ENCODE results near the gene SEC16A. TPM values are rescaled to one million over a fixed set of nuclear protein-coding genes. Genes with fewer than 3 reads are reported as not detected.

Gene SEC16A
- total RNA-seq, 2 donors from 2014 or later, result 94.7 to 111 TPM

DNA sequence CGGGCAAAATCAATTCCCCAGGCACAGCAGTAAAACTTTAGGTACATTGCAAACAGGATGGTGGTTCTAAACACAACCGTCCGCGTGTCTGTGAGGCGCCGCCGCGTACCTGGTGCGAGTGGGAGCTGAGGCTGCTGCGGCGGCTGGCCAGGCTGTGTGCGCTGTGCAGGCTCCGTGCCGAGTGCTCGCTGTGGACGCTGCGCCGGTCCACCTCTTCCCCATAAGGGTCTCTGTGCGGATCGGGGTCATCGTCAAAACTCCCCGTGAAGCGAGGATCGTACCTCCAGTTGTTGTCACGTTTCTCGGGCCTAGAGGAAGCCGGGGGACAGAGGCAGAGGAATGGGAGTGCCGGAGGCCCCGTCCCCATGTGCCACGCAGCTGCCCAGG is 16.7 kb downstream of the SEC16A start:
- TF ChIP-seq CTCF (IDR thresholded peaks at IDR 0.05), result no peak
- no peak for TF ChIP-seq POLR2AphosphoS5 (IDR thresholded peaks at IDR 0.05)
- TF ChIP-seq POLR2A (IDR thresholded peaks at IDR 0.05), result no peak
- H3K36me3 ChIP-seq, result peaks cover 17 to 45% of the 10 kb centered on the region in 2 donors
- WGBS, result 92% methylated on average over 30 of the region's 30 CpGs
- intact Hi-C loops (cut with DNase I), result no loop called here
- no peak for DNase-seq (ENCODE audit: low spot score)
- H3K4me3 ChIP-seq, result no peak overlapping the region
- no peak overlapping the region for H3K27ac ChIP-seq
- H3K4me1 ChIP-seq (replicated peaks), result no peaks in the 10 kb centered on the region
- H3K27me3 ChIP-seq (replicated peaks; ENCODE audit: insufficient read depth), result no peaks in the 10 kb centered on the region
- H3K9me3 ChIP-seq, result no peaks in the 10 kb centered on the region

DNA sequence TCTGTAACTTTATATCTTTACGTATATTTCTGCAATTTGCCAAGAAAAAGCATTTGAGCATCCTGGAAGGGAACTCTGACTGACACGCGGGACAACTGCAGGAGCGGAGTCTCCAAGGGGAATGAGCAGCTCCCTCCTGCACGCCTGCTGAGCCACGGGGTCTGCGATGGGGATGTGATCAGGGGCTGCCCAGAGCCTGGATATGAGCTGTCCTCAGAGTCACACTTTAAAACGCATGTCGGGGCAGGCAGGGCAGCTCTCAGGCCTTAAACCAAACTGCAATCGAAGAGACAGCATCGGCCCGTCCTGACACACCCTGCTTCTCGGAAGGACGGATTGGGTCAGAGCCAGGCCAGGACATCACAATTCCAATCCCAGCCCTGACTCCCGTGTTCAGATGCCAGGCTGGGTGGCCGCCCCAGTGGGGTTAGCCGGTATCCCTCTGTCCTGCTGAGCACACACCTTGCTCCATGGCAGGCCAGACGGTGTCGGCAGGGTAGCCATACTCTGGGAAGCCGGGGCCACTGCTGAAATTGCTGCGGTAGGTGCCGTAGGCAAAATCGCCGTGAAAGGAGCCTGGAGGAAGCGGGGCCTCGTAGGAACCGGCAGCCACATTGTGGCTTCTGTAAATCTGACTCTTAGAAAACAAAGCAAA is 17.2 kb downstream of the SEC16A start:
- DNase-seq (ENCODE audit: low spot score), result no peak
- Histone ChIP-seq H3K36me3 (peaks cover 15 to 41% of the 10 kb centered on the region in 2 donors), H3K9me3 (no peaks in the 10 kb centered on the region), H3K4me3 (no peak overlapping the region), H3K27ac (no peak overlapping the region), H3K4me1 (replicated peaks) (no peaks in the 10 kb centered on the region), H3K27me3 (replicated peaks; ENCODE audit: insufficient read depth) (no peaks in the 10 kb centered on the region)
- TF ChIP-seq CTCF (IDR thresholded peaks at IDR 0.05) (no peak), POLR2AphosphoS5 (IDR thresholded peaks at IDR 0.05) (no peak), POLR2A (IDR thresholded peaks at IDR 0.05) (no peak)
- 95% methylated on average over 27 of the region's 27 CpGs for WGBS
- intact Hi-C loops (cut with DNase I), result no loop called here

- Histone ChIP-seq H3K27ac (no peak overlapping the region), H3K9me3 (no peaks in the 10 kb centered on the region), H3K27me3 (replicated peaks; ENCODE audit: insufficient read depth) (no peaks in the 10 kb centered on the region), H3K4me1 (replicated peaks) (no peaks in the 10 kb centered on the region), H3K36me3 (peaks cover 22 to 38% of the 10 kb centered on the region in 2 donors), H3K4me3 (no peak overlapping the region)
- intact Hi-C loops (cut with DNase I), result no loop called here
- DNase-seq (ENCODE audit: low spot score), result no peak
- 93% methylated on average over 6 of the region's 6 CpGs for WGBS
- TF ChIP-seq CTCF (IDR thresholded peaks at IDR 0.05) (no peak), POLR2AphosphoS5 (IDR thresholded peaks at IDR 0.05) (no peak), POLR2A (IDR thresholded peaks at IDR 0.05) (no peak)
These were observed 18.6 kb downstream of the SEC16A start for GRCh38 chr9:136464241-136464640.

- no peak overlapping the region for H3K27ac ChIP-seq
- TF ChIP-seq POLR2A (IDR thresholded peaks at IDR 0.05) (no peak), POLR2AphosphoS5 (IDR thresholded peaks at IDR 0.05) (no peak), CTCF (IDR thresholded peaks at IDR 0.05) (no peak)
- H3K4me1 ChIP-seq (replicated peaks), result no peaks in the 10 kb centered on the region
- H3K36me3 ChIP-seq, result peaks cover 22 to 38% of the 10 kb centered on the region in 2 donors
- no peaks in the 10 kb centered on the region for H3K9me3 ChIP-seq
- no peaks in the 10 kb centered on the region for H3K27me3 ChIP-seq (replicated peaks; ENCODE audit: insufficient read depth)
- intact Hi-C loops (cut with DNase I), result no loop called here
- 86% methylated on average over 14 of the region's 14 CpGs for WGBS
- no peak for DNase-seq (ENCODE audit: low spot score)
- H3K4me3 ChIP-seq, result no peak overlapping the region
These were observed 19.3 kb downstream of the SEC16A start for GRCh38 chr9:136463578-136463977.

- no peak for DNase-seq (ENCODE audit: low spot score)
- Histone ChIP-seq H3K4me3 (no peak overlapping the region), H3K36me3 (peaks cover 22 to 35% of the 10 kb centered on the region in 2 donors), H3K4me1 (replicated peaks) (no peaks in the 10 kb centered on the region), H3K9me3 (no peaks in the 10 kb centered on the region), H3K27me3 (replicated peaks; ENCODE audit: insufficient read depth) (no peaks in the 10 kb centered on the region), H3K27ac (no peak overlapping the region)
- WGBS, result 99% methylated on average over 17 of the region's 17 CpGs
- no peak for TF ChIP-seq POLR2AphosphoS5 (IDR thresholded peaks at IDR 0.05)
- no peak for TF ChIP-seq POLR2A (IDR thresholded peaks at IDR 0.05)
- TF ChIP-seq CTCF (IDR thresholded peaks at IDR 0.05), result no peak
- intact Hi-C loops (cut with DNase I), result no loop called here
These were observed 20.2 kb downstream of the SEC16A start for GRCh38 chr9:136462664-136463063.
